HepG2 (cell line): Measurements from ENCODE around the gene NAA16. TPM values are rescaled to one million over a fixed set of nuclear protein-coding genes. Genes with fewer than 3 reads are reported as not detected.
A peak's percentile ranks its signal among the peaks of the same experiment; 100 is the strongest.

Experiments
- ARID2 ChIP-seq: sonication (generic); formaldehyde crosslinking; IDR thresholded peaks from 2 replicates; pipeline ENCODE4 v1.8.1; 2022; ENCODE audit warnings: mild to moderate bottlenecking, missing genetic modification reagents, borderline replicate concordance
- ARNTL ChIP-seq: sonication (generic); formaldehyde crosslinking; IDR thresholded peaks from 2 replicates; pipeline ENCODE4 v1.4.0; 2020; ENCODE audit warnings: mild to moderate bottlenecking, missing genetic modification reagents
- BATF2 ChIP-seq: sonication (generic); formaldehyde crosslinking; IDR thresholded peaks from 2 replicates; pipeline ENCODE4 v1.8.0; 2022; ENCODE audit warnings: mild to moderate bottlenecking, missing genetic modification reagents, moderate library complexity
- BRD4 ChIP-seq: sonication (generic); formaldehyde crosslinking; IDR thresholded peaks from 2 replicates; pipeline ENCODE4 v1.4.0; 2020; ENCODE audit warnings: missing genetic modification reagents
- CREB1 ChIP-seq, 2 experiments: fragments of 450-650 bp in 1 of 2; IDR thresholded peaks; 2 replicates each; pipeline ENCODE4 v1.6.1; 2016 to 2017; ENCODE audit warnings: control low read depth in 1 of 2, mild to moderate bottlenecking in 1 of 2, missing compliant biosample characterization in 1 of 2, missing genetic modification characterization in 1 of 2
- DNMT1 ChIP-seq: sonication (generic); formaldehyde crosslinking; IDR thresholded peaks from 2 replicates; pipeline ENCODE4 v1.5.1; 2020; ENCODE audit warnings: mild to moderate bottlenecking, missing genetic modification reagents
- ELK4 ChIP-seq: sonication (generic); formaldehyde crosslinking; IDR thresholded peaks from 2 replicates; pipeline ENCODE4 v1.9.0; 2021; ENCODE audit warnings: missing genetic modification reagents, borderline replicate concordance
- HOXA5 ChIP-seq: sonication (generic); formaldehyde crosslinking; IDR thresholded peaks from 2 replicates; pipeline ENCODE4 v1.4.0; 2020; ENCODE audit warnings: missing genetic modification reagents
- JARID2 ChIP-seq: sonication (generic); formaldehyde crosslinking; IDR thresholded peaks from 2 replicates; pipeline ENCODE4 v1.8.1; 2023; ENCODE audit warnings: missing genetic modification reagents, inconsistent platforms; ENCODE audit not compliant: insufficient replicate concordance
- JDP2 ChIP-seq: sonication (generic); formaldehyde crosslinking; IDR thresholded peaks from 2 replicates; pipeline ENCODE4 v1.8.1; 2022; ENCODE audit warnings: missing genetic modification reagents, borderline replicate concordance
- JUN ChIP-seq: sonication (generic); formaldehyde crosslinking; IDR thresholded peaks from 2 replicates; pipeline ENCODE4 v1.4.0; 2020; ENCODE audit warnings: mild to moderate bottlenecking, missing genetic modification reagents
- KLF15 ChIP-seq: sonication (generic); formaldehyde crosslinking; IDR thresholded peaks from 2 replicates; pipeline ENCODE4 v1.8.1; 2023; ENCODE audit warnings: borderline replicate concordance, mild to moderate bottlenecking, inconsistent platforms, missing genetic modification reagents, mixed read lengths
- PLSCR1 ChIP-seq: sonication (generic); formaldehyde crosslinking; IDR thresholded peaks from 2 replicates; pipeline ENCODE4 v1.5.0; 2020; ENCODE audit warnings: missing genetic modification reagents, mild to moderate bottlenecking, borderline replicate concordance
- TAF15 ChIP-seq: fragments of 200-400 bp; formaldehyde crosslinking; IDR thresholded peaks from one replicate; pipeline ENCODE4 v1.6.1; 2018; ENCODE audit warnings: mild to moderate bottlenecking, low read depth, low read length; ENCODE audit not compliant: poor library complexity, severe bottlenecking
- ZNF232 ChIP-seq: sonication (generic); formaldehyde crosslinking; IDR thresholded peaks from 2 replicates; pipeline ENCODE4 v1.4.0; 2020; ENCODE audit warnings: missing genetic modification reagents, borderline replicate concordance
- ZNF296 ChIP-seq: sonication (generic); formaldehyde crosslinking; conservative IDR thresholded peaks from 2 replicates; pipeline ENCODE4 v1.5.0; 2020; ENCODE audit warnings: mild to moderate bottlenecking, missing genetic modification reagents
- ZNF44 ChIP-seq: sonication (generic); formaldehyde crosslinking; IDR thresholded peaks from 2 replicates; pipeline ENCODE4 v1.5.1; 2020; ENCODE audit warnings: mild to moderate bottlenecking, missing genetic modification reagents
- ZNF558 ChIP-seq: sonication (generic); formaldehyde crosslinking; IDR thresholded peaks from 2 replicates; pipeline ENCODE4 v1.9.0; 2022; ENCODE audit warnings: mild to moderate bottlenecking, missing genetic modification reagents, borderline replicate concordance
- ZNF672 ChIP-seq: sonication (generic); formaldehyde crosslinking; IDR thresholded peaks from 2 replicates; pipeline ENCODE4 v1.8.1; 2022; ENCODE audit warnings: missing genetic modification reagents
- ZNF7 ChIP-seq: IDR thresholded peaks from 2 replicates; pipeline ENCODE4 v1.6.1; 2016; ENCODE audit warnings: missing biosample characterization, missing genetic modification reagents
- ZNF768 ChIP-seq: sonication (generic); formaldehyde crosslinking; IDR thresholded peaks from 2 replicates; pipeline ENCODE4 v1.4.0; 2020; ENCODE audit warnings: missing genetic modification reagents
- ZNF800 ChIP-seq: sonication (generic); formaldehyde crosslinking; IDR thresholded peaks from 2 replicates; pipeline ENCODE4 v1.4.0; 2020; ENCODE audit warnings: missing genetic modification reagents
- polyA plus RNA-seq, 8 experiments: library from polyadenylated mRNA; depleted of rRNA in 3 of 8; stranded (reverse) in 7 of 8; unstranded in 1 of 8; fragments of >200 nt; fragmentation: Illumina TruSeq in 4 of 8; extraction: Trizol in 4 of 8; gene quantifications; 2 replicates each; pipeline versions ENCODE4 v1.2.1 to v1.2.3, GENCODE V29; 2011 to 2016; ENCODE audit warnings: low read depth in 4 of 8, missing spikeins in 1 of 8, mixed read lengths in 1 of 8; ENCODE audit not compliant: insufficient read depth in 1 of 8
- total RNA-seq, 5 experiments: library from RNA; depleted of rRNA; stranded (reverse); fragments of >200 nt; fragmentation: Illumina TruSeq; extraction: Trizol; gene quantifications; 2 replicates each; pipeline ENCODE4 v1.2.3, GENCODE V29; 2016; ENCODE audit warnings: low read depth in 1 of 5

The NAA16 gene
- total and polyA plus RNA-seq, 2 of the 13 experiments (the other 11 are each of a cell fraction or from before 2014, with no cell fraction given), result 9.2 to 15.1 TPM

- no peak for TF ChIP-seq BATF2 (CRISPR knock-in tag)
- no peak for TF ChIP-seq ZNF7 (CRISPR knock-in tag)
- no peak for TF ChIP-seq HOXA5 (CRISPR knock-in tag)
- TF ChIP-seq ZNF558, result no peak
- 0 out of 2 replicates have a peak, but pooled peaks have one; percentile 35 for TF ChIP-seq JUN
- no peak for TF ChIP-seq ZNF232 (CRISPR knock-in tag)
- TF ChIP-seq ZNF800 (CRISPR knock-in tag), result no peak
- peak; percentile 24; the same call in 1 of the 2 replicates for TF ChIP-seq CREB1 (IDR thresholded peaks at IDR 0.05)
- peak; percentile 61; the same call in 1 of the 2 replicates for TF ChIP-seq CREB1 (CRISPR knock-in tag; IDR thresholded peaks at IDR 0.05)
- no peak for TF ChIP-seq DNMT1 (CRISPR knock-in tag)
- no peak for TF ChIP-seq JARID2 (CRISPR knock-in tag)
- no peak for TF ChIP-seq ZNF672 (CRISPR knock-in tag)
- TF ChIP-seq JDP2 (CRISPR knock-in tag), result no peak
- no peak for TF ChIP-seq ARID2 (CRISPR knock-in tag)
- TF ChIP-seq PLSCR1 (CRISPR knock-in tag), result no peak
- TF ChIP-seq ZNF296 (CRISPR knock-in tag), result no peak
- TF ChIP-seq ELK4 (CRISPR knock-in tag), result no peak
- no peak for TF ChIP-seq KLF15
- TF ChIP-seq ZNF768 (CRISPR knock-in tag), result no peak
- no peak for TF ChIP-seq BRD4 (CRISPR knock-in tag)
- TF ChIP-seq ARNTL (CRISPR knock-in tag), result no peak
- no peak for TF ChIP-seq ZNF44 (CRISPR knock-in tag)
- TF ChIP-seq TAF15, result no peak
These were observed 21.6 kb upstream of the NAA16 start (continued) for GRCh38 chr13:41289463-41289881.
